ENCODE data around the gene ATP8B3.

Gene ATP8B3

DNA sequence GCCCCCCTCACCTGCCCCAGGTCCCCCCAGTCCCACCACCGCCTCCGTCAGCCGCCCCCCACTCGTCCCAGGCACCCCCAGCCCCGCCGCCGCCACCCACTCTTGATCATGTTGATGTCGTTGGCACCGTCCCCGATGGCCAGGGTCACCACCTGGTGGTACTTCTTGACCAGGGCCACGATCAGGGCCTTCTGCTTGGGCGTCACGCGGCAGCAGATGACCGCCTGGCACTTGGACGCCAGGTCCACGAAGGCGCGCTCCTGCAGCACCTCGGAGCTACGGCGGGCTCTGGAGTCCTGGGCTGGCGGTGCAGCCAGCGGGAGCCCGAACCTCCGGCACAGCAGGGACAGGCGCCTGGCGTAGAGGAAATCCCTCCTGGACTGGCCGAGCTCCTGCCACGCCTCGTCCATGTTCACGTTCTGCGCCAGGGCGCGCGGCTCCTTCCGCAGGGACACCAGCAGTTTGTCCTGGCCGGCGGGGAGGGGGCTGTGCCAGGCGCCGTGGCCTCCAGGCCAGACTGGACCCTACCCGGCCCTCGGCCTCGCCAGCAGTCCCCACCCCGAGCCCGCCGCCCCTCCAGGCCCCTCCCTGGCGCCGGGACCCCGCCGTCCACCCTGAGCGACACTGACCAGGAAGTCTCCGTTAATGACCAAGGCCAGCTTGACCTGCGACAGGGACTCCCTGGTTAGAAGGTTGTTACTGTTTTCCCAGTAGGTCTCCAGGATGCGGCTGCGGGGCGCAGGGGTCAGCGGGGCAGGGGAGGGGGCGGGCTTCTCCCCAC, 22.6 kb downstream of the ATP8B3 start:
- no peak for DNase-seq

- no peak for DNase-seq
Measured at GRCh38 chr19:1787116-1787515, 25.0 kb downstream of the ATP8B3 start.

DNA sequence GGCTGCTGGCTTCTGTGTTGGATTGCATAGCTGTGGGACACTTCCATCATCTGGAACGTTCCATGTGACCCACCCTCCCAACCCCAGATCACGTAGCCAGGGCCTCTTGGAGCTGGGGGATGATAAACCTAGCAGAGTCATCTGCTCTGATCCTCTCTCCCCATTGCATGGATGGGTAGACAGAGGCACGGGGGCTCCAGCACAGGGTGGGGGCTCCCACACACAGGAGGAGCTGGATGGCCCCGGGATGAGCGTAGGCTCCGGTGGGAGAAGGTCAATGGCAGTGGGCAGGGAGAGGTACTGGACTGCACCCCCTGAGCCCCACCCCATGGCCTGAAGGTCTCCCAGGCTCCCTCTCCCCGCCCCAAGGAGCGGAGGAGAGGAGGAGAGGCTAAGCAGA, 25.4 kb downstream of the ATP8B3 start:
- no peak for DNase-seq

DNA sequence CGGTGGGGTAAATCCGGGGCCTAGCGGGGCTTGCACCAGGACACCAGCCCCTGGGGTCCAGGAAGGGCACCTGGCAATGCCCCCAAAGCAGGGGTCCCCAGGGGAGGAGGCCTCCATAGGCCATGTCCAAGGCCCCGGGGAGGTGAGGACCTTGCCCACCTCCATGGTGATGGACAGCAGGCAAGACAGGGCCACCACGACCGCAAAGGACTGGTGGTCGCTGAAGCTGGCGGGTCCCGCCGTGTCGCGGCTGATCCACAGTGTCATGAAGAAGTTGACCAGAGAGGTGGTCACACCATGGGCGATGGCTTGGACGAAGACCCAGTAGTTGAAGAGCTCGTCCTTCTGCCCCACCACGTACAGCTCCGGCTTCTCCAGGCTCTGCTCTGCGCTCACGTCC, 26.8 kb downstream of the ATP8B3 start:
- no peak for DNase-seq

- no peak for DNase-seq
Measured at GRCh38 chr19:1783874-1784273, 28.2 kb downstream of the ATP8B3 start.

- no peak for DNase-seq
Measured at GRCh38 chr19:1783354-1783753, 28.7 kb downstream of the ATP8B3 start.

DNA sequence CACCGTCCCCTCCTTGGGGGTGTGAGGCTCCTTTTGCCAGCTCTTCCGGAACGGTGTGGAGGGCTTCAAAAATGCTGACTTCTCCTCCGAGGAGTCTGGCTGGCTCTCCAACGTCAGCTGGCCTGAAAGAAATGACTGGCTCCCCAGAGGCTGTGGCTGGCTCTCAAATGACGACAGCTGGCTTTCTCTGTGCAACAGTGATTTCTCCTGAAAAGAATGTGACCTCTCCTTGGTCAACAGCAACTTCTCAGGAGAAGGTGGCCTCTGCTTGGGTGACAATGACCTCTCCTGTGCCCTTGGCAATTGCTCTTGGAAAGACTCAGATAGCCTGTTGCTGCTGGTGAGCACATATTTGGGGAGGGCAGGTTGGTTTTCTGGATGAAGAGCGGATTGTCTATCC, 29.6 kb downstream of the ATP8B3 start:
- DNase-seq, result no peak

DNA sequence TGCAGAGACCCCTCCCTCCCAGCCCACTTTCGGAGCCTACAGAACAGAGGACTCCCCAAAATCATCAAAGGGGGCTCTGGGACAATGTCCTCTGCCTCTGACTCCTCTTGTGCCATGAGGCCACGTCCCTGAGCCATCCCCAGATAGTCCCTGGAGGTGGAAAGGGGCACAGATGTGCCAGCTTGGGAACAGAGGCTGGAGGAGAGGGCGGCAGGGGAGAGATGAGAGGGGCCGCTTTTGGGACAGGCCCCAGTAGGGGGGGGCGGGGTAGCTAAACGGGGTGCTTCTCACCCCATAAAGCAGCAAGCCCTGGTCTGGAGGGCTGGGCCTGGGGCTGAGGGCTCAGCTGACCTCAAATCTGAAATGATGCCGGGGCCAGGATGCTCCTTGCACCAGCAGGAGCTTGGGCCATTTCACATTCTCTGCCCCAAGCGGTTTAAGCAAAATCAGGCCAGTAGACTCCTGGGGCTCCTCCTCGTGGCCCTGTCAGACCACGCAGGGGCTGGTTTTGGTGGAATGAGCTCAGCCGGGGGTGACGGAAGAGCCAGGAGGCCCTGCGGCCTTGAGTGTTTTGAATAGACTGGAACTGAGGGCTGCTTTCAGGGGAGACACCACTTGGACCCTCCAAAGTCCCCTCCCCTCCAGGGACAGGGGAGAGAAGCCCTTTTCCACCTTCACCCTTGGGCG, 31.7 kb downstream of the ATP8B3 start:
- no peak for DNase-seq

DNA sequence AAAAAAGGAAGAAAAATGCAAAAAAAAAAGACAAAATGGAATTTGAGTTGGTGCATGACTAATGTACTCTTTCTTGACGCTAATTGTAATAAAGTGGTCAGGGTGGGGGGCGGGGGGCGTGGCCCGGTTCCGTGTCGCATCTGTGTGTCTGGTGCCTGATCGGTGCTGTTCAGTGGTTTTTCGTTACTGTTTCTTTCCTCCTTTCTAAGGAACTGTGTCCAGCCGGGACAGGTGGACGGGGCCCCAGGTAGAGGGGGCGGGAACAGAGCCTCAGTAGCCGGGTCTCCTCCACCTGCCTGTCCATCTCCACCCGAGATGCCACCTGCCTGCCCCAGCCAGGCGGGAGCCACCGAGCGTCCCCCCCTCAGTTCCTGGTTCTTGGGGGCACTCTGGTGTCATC, 32.5 kb downstream of the ATP8B3 start:
- DNase-seq, result no peak

DNA sequence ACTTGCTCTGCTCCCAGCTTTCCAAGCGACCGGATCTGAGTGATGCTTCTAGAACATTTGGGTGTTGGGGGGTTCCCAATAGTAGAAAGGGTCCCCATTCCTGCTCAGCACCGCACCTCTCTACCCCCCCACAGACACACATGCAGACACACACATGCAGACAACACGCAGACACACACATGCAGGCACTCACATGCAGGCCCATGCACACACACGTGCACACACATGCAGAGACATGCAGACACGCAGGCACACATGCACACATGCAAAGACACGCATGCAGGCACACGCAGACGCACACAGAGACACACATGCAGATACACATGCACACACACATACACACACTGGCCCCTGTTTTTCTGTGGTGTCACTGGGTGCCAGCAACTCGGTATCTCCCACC, 34.9 kb downstream of the ATP8B3 start:
- DNase-seq, result no peak

GRCh38 chr19:1776606-1777147, 35.4 kb downstream of the ATP8B3 start:
- no peak for DNase-seq

DNA sequence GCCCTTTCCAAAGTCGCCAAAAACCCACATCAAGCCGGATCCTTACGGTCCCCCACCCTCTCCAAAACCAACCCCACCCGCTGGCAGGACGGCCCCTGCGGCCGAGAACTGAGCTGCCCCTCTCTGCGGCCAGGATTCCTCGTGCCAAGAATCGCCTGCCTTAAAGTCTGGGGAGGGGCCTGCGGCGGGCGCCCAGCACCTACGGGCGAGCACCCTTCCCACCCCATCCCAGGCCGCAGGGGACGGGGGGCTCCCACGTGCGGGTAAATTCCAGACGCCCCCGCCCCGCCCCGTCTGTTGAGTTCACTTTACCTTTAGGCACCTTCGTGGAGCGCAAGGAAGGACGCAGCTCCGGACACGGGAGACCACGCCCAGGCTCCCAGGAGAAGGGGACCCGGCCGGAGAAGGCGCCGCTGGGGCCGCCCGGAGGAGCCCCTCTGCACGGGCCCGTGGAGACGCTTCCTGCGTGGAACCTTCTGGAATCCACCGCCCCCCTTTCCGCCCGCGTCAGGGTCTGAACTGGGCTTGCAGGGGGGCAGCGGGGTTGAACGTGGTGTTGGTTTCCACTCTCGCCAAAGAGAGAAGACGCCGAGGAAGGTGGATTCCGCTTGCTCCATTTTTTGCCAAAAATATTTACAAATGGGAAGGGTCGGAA, 36.0 kb downstream of the ATP8B3 start:
- DNase-seq, result no peak

- DNase-seq, result no peak
Measured at GRCh38 chr19:1774989-1775772, 36.9 kb downstream of the ATP8B3 start.

GRCh38 chr19:1773184-1773583, 38.9 kb downstream of the ATP8B3 start:
- DNase-seq, result no peak

- no peak for DNase-seq
Measured at GRCh38 chr19:1770866-1771576, 41.1 kb downstream of the ATP8B3 start.

- DNase-seq, result no peak
Measured at GRCh38 chr19:1769645-1769985, 42.5 kb downstream of the ATP8B3 start.

DNA sequence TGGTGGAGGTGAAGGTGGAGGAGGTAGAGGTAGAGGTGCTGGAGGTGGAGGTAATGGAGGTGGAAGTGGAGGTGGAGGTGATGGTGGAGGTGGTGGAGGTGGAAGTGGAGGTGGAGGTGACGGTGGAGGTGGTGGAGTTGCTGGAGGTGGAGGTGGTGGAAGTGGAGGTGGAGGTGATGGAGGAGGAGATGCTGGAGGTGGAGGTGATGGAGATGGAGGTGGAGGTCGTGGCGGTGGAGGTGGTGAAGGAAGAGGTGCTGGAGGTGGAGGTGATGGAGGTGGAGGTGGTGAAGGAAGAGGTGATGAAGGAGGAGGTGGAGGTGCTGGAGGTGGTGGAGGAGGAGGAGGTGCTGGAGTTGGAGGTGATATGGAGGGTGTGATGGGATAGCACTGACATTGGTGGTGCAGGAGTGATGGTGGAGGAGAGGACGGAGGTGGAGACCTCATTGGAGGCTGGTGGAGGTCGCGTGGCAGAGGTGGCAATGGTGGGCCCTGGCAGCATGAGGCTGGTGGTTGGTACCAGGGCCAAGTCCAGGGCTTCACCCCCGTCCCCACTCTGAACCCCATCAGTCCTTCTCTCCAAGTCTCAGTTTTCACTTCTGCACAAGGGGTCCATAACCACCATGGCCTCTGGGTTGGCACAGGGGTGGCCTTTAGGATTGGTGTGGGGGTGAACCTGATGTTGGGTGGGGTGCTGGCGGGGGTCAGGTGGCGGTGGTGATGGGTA, 43.0 kb downstream of the ATP8B3 start:
- DNase-seq, result no peak

GRCh38 chr19:1768248-1768647, 43.8 kb downstream of the ATP8B3 start:
- DNase-seq, result no peak

- peak; percentile 63 for DNase-seq
Measured at GRCh38 chr19:1767464-1767933, 44.6 kb downstream of the ATP8B3 start.

- no peak for DNase-seq
Measured at GRCh38 chr19:1766800-1767352, 45.2 kb downstream of the ATP8B3 start.

Data from activated naive CD4-positive, alpha-beta T cell treated with anti-CD3 and anti-CD28 coated beads, Interleukin-2, amount 50 U/mL, for 16 hours (primary cell).